Breast epithelium (tissue), 4 donors: ENCODE data around the gene ST8SIA6. TPM values are rescaled to one million over a fixed set of nuclear protein-coding genes. Genes with fewer than 3 reads are reported as not detected.
"Not testable (repeated sequence)": the region's sequence is repeated elsewhere in the genome, so short reads cannot be mapped to it uniquely, and the experiment has no call there.

Source experiments
- DNase-seq, 2 donors: peaks; one replicate each; pipeline ENCODE4 v3.0.0-alpha.2; 2019; ENCODE audit warnings: low spot score in 2 of 2
- H3K27ac ChIP-seq, 2 donors: fragments of 200-600 bp; sonication (generic) in 1 of 2; one replicate each; pipeline ENCODE4 v1.5.1; 2016 to 2019; ENCODE audit warnings: mild to moderate bottlenecking in 1 of 2
- H3K27me3 ChIP-seq, 2 donors: fragments of 200-600 bp; sonication (generic) in 1 of 2; one replicate each; pipeline versions ENCODE4 v1.5.1 to v1.6.0; 2017 to 2019; ENCODE audit warnings: control low read depth in 1 of 2, mild to moderate bottlenecking in 1 of 2
- H3K36me3 ChIP-seq: fragments of 200-600 bp; one replicate; pipeline ENCODE4 v1.5.1; 2019
- H3K4me1 ChIP-seq, 2 donors: fragments of 200-600 bp; sonication (generic); one replicate each; pipeline ENCODE4 v1.5.1; 2016 to 2019; ENCODE audit warnings: control low read depth in 1 of 2
- H3K4me3 ChIP-seq, 3 donors: fragments of 200-600 bp; sonication (generic); 1 replicate in 2 of 3; 2 replicates in 1 of 3; pipeline ENCODE4 v1.5.1; 2016 to 2019; ENCODE audit warnings: mild to moderate bottlenecking in 3 of 3, moderate library complexity in 2 of 3
- H3K9me3 ChIP-seq, 2 donors: fragments of 200-600 bp; sonication (generic) in 1 of 2; one replicate each; pipeline ENCODE4 v1.5.1; 2016 to 2019; ENCODE audit warnings: control low read depth in 1 of 2
- POLR2A ChIP-seq: fragments of 450-650 bp; IDR thresholded peaks from one replicate; pipeline ENCODE4 v1.6.1; 2016; ENCODE audit warnings: antibody characterized with exemption, mild to moderate bottlenecking, moderate library complexity
- POLR2AphosphoS5 ChIP-seq, 3 donors: sonication (generic); formaldehyde crosslinking; IDR thresholded peaks; one replicate each; pipeline ENCODE4 v1.6.1; 2017; ENCODE audit warnings: antibody characterized with exemption in 3 of 3
- intact Hi-C: fragments of 100-400 bp; cut with DNase I; formaldehyde crosslinking; loops from one replicate; pipeline ENCODE4 v1.15.1; 2023; ENCODE audit warnings: low total_unique reads
- total RNA-seq, 3 donors: library from RNA; depleted of rRNA; stranded (reverse); fragments of >200 nt; gene quantifications; one replicate each; pipeline ENCODE4 v1.1.0, GENCODE V29; 2016
- TF ChIP-seq, protein P1 (sequence below), 3 donors: fragments of 450-650 bp; IDR thresholded peaks; one replicate each; pipeline ENCODE4 v1.5.1; 2016 to 2017; ENCODE audit warnings: antibody characterized with exemption in 3 of 3, mild to moderate bottlenecking in 3 of 3, moderate library complexity in 3 of 3

ST8SIA6 gene
- total RNA-seq, 3 donors from 2014 or later = 1.3 to 32.1 (median 18.4) TPM

DNA sequence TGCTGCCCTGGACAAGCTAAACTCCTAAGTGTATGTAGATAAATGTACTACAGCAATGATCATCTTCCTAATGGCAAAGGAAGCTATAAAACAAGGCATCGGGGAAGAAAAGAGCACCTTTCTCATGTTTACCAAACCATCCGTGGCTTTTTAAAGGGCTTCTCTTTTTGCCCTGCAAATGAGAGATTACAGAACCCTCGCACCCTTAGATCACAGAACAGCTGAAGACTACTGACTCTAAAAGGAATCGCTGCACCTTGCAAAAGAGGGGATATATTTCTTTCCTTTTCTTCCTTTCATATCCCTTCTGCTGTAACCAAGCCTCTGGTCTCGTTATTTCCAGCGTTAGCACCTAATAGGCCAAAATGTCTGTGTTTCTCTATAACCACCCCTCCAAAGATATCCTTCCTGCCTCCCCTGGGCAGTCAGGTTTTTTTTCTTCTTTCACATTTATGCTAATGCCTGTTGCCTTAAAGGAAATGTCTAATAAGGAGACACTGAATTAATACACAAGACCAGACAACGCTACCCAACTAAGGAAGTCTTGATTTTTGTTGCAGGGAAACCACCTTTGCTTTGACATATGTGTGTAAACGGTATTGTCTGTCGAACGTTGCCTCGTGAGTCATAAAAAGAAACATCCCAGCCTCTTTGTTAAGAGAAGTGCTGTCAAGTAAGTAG is 10.5 kb downstream of the ST8SIA6 start:
- DNase-seq = no peak
- H3K4me1 ChIP-seq = peaks cover 0 to 6% of the 10 kb centered on the region in 2 donors
- intact Hi-C loops = no loop called here
- H3K36me3 ChIP-seq = no peaks in the 10 kb centered on the region
- peak overlapping the region; percentile 82 to 89 for H3K27ac ChIP-seq
- peaks cover 4 to 11% of the 10 kb centered on the region in 2 donors for H3K9me3 ChIP-seq
- H3K4me3 ChIP-seq = no peak overlapping the region
- TF ChIP-seq POLR2AphosphoS5 (IDR thresholded peaks at IDR 0.05) (no peak), POLR2A (no peak)
- TF ChIP-seq, protein P1, sequence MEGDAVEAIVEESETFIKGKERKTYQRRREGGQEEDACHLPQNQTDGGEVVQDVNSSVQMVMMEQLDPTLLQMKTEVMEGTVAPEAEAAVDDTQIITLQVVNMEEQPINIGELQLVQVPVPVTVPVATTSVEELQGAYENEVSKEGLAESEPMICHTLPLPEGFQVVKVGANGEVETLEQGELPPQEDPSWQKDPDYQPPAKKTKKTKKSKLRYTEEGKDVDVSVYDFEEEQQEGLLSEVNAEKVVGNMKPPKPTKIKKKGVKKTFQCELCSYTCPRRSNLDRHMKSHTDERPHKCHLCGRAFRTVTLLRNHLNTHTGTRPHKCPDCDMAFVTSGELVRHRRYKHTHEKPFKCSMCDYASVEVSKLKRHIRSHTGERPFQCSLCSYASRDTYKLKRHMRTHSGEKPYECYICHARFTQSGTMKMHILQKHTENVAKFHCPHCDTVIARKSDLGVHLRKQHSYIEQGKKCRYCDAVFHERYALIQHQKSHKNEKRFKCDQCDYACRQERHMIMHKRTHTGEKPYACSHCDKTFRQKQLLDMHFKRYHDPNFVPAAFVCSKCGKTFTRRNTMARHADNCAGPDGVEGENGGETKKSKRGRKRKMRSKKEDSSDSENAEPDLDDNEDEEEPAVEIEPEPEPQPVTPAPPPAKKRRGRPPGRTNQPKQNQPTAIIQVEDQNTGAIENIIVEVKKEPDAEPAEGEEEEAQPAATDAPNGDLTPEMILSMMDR (IDR thresholded peaks at IDR 0.05) = no peak
- H3K27me3 ChIP-seq = no peaks in the 10 kb centered on the region

DNA sequence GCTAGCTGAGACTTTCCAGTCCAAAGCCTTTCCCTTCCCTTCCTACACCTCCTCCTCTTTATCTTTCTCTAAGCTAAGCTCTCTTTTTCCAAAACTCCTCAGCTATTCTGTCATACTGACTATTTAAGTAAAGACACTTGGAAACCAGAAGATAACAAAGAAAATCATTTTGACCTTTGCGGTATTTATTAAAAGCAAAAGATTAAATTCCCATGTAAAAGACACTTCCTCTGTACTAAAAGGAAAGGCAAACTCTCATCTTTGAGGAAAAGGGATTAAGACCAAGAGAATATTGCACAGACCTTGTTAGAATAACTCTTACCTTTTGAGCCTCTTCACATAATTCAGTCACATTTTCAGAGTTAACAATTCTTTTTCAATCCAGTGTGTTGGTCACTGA is 15.8 kb downstream of the ST8SIA6 start:
- no peak for DNase-seq
- TF ChIP-seq, protein P1 (IDR thresholded peaks at IDR 0.05) = no peak
- TF ChIP-seq POLR2AphosphoS5 (IDR thresholded peaks at IDR 0.05) = no peak
- TF ChIP-seq POLR2A = no peak
- no peaks in the 10 kb centered on the region for H3K4me1 ChIP-seq
- H3K9me3 ChIP-seq = no peaks in the 10 kb centered on the region
- no peaks in the 10 kb centered on the region for H3K36me3 ChIP-seq
- intact Hi-C loops = no loop called here
- no peak overlapping the region for H3K4me3 ChIP-seq
- H3K27ac ChIP-seq = peak overlapping the region; percentile 23 to 25
- no peaks in the 10 kb centered on the region for H3K27me3 ChIP-seq

DNA sequence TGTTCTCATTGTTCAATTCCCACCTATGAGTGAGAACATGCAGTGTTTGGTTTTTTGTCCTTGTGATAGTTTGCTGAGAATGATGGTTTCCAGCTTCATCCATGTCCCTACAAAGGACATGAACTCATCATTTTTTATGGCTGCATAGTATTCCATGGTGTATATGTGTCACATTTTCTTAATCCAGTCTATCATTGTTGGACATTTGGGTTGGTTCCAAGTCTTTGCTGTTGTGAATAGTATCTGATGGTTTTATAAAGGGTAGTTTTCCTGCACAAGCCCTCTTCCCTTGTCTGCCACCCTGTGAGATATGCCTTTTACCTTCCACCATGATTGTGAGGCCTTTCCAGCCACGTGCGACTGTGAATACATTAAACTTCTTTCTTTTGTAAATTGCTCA is 17.8 kb downstream of the ST8SIA6 start:
- H3K4me3 ChIP-seq, H3K27ac ChIP-seq, intact Hi-C loops, H3K9me3 ChIP-seq, DNase-seq, H3K36me3 ChIP-seq, H3K4me1 ChIP-seq, H3K27me3 ChIP-seq: not testable (repeated sequence)

DNA sequence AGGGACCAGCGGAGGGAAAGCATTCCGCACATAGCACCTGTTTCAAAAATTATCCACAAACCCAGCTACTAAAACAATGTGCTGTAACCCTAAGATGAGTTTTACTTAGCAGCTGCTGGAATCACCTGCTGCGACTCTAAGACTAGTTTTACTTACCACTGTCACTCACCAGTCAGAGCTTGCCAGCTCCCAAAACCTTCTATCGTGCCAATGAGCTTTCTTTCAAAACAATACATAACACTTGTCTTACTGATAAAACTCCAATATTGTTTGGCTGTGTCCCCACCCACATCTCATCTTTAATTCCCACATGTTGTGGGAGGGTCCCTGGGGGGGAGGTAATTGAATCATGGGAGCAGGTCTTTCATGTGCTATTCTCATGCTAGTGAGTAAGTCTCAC is 18.4 kb downstream of the ST8SIA6 start:
- no peaks in the 10 kb centered on the region for H3K27me3 ChIP-seq
- no peaks in the 10 kb centered on the region for H3K9me3 ChIP-seq
- H3K36me3 ChIP-seq = no peaks in the 10 kb centered on the region
- no peaks in the 10 kb centered on the region for H3K4me1 ChIP-seq
- no peak overlapping the region for H3K4me3 ChIP-seq
- no peak for DNase-seq
- TF ChIP-seq POLR2AphosphoS5 (IDR thresholded peaks at IDR 0.05) (no peak), POLR2A (no peak)
- TF ChIP-seq, protein P1 (IDR thresholded peaks at IDR 0.05) = no peak
- intact Hi-C loops = no loop called here
- peak overlapping the region in 1 of 2 donors; percentile 26 for H3K27ac ChIP-seq

DNA sequence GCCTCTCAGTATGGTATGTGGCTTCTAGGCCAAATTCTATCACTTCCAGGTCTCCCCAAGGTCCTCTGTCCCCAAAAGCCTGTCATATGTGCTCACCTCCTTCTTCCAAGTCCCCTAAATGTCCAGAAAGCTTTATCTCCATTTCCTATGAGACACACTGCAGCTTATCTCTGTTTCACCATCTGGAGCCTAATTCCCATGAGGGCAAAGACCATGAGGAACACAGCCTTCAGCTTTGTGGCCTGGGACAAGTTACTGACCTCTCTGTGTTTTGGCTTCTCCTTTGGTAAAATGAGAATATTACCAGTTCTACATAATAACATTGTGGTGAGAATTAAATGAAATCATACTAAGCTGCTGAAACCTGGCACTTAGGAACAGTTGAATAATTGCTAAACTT is 19.2 kb downstream of the ST8SIA6 start:
- TF ChIP-seq, protein P1 (IDR thresholded peaks at IDR 0.05) = no peak
- TF ChIP-seq POLR2AphosphoS5 (IDR thresholded peaks at IDR 0.05) = no peak
- no peak for TF ChIP-seq POLR2A

More for the DNA sequence above, 19.2 kb downstream of the ST8SIA6 start:
- intact Hi-C loops = no loop called here
- H3K4me3 ChIP-seq = no peak overlapping the region
- no peaks in the 10 kb centered on the region for H3K9me3 ChIP-seq
- H3K36me3 ChIP-seq = no peaks in the 10 kb centered on the region
- DNase-seq = no peak
- H3K27me3 ChIP-seq = no peaks in the 10 kb centered on the region
- H3K4me1 ChIP-seq = no peaks in the 10 kb centered on the region
- H3K27ac ChIP-seq = peak overlapping the region; percentile 46 to 59
